GM18499 (cell line): ENCODE measurements around the gene ZBTB42.
A peak's percentile ranks its signal among the peaks of the same experiment; 100 is the strongest.

ENCODE experiments used
- ATAC-seq: cut with Tn5 transposase; IDR thresholded peaks from one replicate; pipeline ENCODE4 v1.9.1; 2021; ENCODE audit warnings: moderate number of reproducible peaks; ENCODE audit not compliant: insufficient read depth, unreplicated experiment

ZBTB42 gene

GRCh38 chr14:104800771-104801519 is at the start of gene ZBTB42:
Gene ZBTB42, plus strand, starts transcription at chr14:104801101. Its CDS starts 97 bp downstream, at chr14:104801198.
- ATAC-seq, result no peak

GRCh38 chr14:104751539-104752422 is 49.1 kb upstream of the ZBTB42 start:
- no peak for ATAC-seq

GRCh38 chr14:104752423-104752734 is 48.5 kb upstream of the ZBTB42 start:
- peak; percentile 49 for ATAC-seq

- ATAC-seq, result peak; percentile 87
Observed at GRCh38 chr14:104752735-104753527, 48.0 kb upstream of the ZBTB42 start, which contains the start of gene SIVA1. Gene SIVA1, plus strand, starts transcription at chr14:104753147. Its CDS starts 55 bp downstream, at chr14:104753202.

- ATAC-seq, result no peak
Observed at GRCh38 chr14:104753528-104754212, 47.2 kb upstream of the ZBTB42 start.

- ATAC-seq, result no peak
Observed at GRCh38 chr14:104754213-104754851, 46.6 kb upstream of the ZBTB42 start.

GRCh38 chr14:104755621-104756020 is 45.3 kb upstream of the ZBTB42 start:
- ATAC-seq, result no peak

- no peak for ATAC-seq
Observed at GRCh38 chr14:104756477-104757237, 44.2 kb upstream of the ZBTB42 start.

- no peak for ATAC-seq
Observed at GRCh38 chr14:104757238-104757585, 43.7 kb upstream of the ZBTB42 start.

- no peak for ATAC-seq
Observed at GRCh38 chr14:104757681-104758392, 43.1 kb upstream of the ZBTB42 start.

GRCh38 chr14:104758981-104759969 is 41.6 kb upstream of the ZBTB42 start:
- ATAC-seq, result no peak

- no peak for ATAC-seq
Observed at GRCh38 chr14:104765517-104765916, 35.4 kb upstream of the ZBTB42 start.

GRCh38 chr14:104766256-104766862 is 34.5 kb upstream of the ZBTB42 start:
- no peak for ATAC-seq

- no peak for ATAC-seq
Observed at GRCh38 chr14:104766863-104767633, 33.9 kb upstream of the ZBTB42 start.

- no peak for ATAC-seq
Observed at GRCh38 chr14:104767634-104767918, 33.3 kb upstream of the ZBTB42 start.
